A673 (cell line): ENCODE results near the gene ATF4.

Experiments used
- EZH2 ChIP-seq: fragments of 200-600 bp; sonication (generic); IDR thresholded peaks from 2 replicates; pipeline ENCODE4 v1.6.1; 2017; ENCODE audit warnings: borderline replicate concordance, low read depth, mild to moderate bottlenecking, mixed read lengths, antibody characterized with exemption, low read length; ENCODE audit not compliant: poor library complexity, severe bottlenecking
- TF ChIP-seq, protein P1 (sequence below): fragments of 300-800, 200-600 bp; sonication (generic); conservative IDR thresholded peaks from 2 replicates; pipeline ENCODE4 v1.5.1; 2017; ENCODE audit warnings: low read depth, mild to moderate bottlenecking, antibody characterized with exemption, low read length, moderate library complexity, mixed read lengths

DNA sequence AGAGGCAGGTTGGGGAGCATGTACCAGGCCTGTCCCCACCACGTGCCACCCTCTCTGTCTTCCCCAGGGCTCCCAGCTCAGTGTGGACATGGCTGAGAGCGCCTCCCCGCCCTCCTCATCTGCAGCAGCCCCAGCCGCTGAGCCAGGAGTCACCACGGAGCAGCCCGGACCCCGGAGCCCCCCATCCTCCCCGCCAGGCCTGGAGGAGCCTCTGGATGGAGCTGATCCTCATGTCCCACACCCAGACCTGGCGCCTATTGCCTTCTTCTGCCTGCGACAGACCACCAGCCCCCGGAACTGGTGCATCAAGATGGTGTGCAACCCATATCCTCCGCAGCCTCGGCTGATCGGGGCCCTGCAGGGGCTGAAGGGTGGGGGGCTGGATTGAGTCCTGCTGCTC lies 50.3 kb downstream of the ATF4 start, which contains the start of gene CACNA1I:
- TF ChIP-seq, protein P1, sequence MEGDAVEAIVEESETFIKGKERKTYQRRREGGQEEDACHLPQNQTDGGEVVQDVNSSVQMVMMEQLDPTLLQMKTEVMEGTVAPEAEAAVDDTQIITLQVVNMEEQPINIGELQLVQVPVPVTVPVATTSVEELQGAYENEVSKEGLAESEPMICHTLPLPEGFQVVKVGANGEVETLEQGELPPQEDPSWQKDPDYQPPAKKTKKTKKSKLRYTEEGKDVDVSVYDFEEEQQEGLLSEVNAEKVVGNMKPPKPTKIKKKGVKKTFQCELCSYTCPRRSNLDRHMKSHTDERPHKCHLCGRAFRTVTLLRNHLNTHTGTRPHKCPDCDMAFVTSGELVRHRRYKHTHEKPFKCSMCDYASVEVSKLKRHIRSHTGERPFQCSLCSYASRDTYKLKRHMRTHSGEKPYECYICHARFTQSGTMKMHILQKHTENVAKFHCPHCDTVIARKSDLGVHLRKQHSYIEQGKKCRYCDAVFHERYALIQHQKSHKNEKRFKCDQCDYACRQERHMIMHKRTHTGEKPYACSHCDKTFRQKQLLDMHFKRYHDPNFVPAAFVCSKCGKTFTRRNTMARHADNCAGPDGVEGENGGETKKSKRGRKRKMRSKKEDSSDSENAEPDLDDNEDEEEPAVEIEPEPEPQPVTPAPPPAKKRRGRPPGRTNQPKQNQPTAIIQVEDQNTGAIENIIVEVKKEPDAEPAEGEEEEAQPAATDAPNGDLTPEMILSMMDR = no peak
- TF ChIP-seq EZH2 = no peak
